Mucosa of rectum (tissue), 2 donors: Measurements from ENCODE around the gene PAAF1.

Experiments used
- H3K27ac ChIP-seq, 2 donors: one replicate each; pipeline ENCODE4 v1.7.0; 2013; ENCODE audit warnings: inconsistent platforms in 2 of 2, low read depth in 2 of 2, low read length in 2 of 2
- H3K27me3 ChIP-seq, 2 donors: one replicate each; pipeline ENCODE4 v1.7.0; 2013; ENCODE audit warnings: low read length in 2 of 2; ENCODE audit not compliant: control insufficient read depth in 2 of 2, insufficient read depth in 2 of 2
- H3K36me3 ChIP-seq, 2 donors: one replicate each; pipeline ENCODE4 v1.7.0; 2013; ENCODE audit warnings: low read length in 2 of 2; ENCODE audit not compliant: control insufficient read depth in 2 of 2, insufficient read depth in 2 of 2
- H3K4me1 ChIP-seq, 2 donors: one replicate each; pipeline ENCODE4 v1.7.0; 2013; ENCODE audit warnings: low read length in 2 of 2, mild to moderate bottlenecking in 1 of 2; ENCODE audit not compliant: control insufficient read depth in 2 of 2, insufficient read depth in 2 of 2
- H3K4me3 ChIP-seq, 2 donors: one replicate each; pipeline ENCODE4 v1.7.0; 2013; ENCODE audit warnings: low read length in 2 of 2
- H3K9ac ChIP-seq, 2 donors: one replicate each; pipeline ENCODE4 v1.7.0; 2013; ENCODE audit warnings: low read length in 2 of 2, low read depth in 1 of 2, mild to moderate bottlenecking in 1 of 2
- H3K9me3 ChIP-seq, 2 donors: one replicate each; pipeline ENCODE4 v1.7.0; 2013; ENCODE audit warnings: low read length in 2 of 2; ENCODE audit not compliant: control insufficient read depth in 2 of 2
- donor health status: healthy.
- donor health status: Normal muscosa, but diverticular disease.

Gene PAAF1

DNA sequence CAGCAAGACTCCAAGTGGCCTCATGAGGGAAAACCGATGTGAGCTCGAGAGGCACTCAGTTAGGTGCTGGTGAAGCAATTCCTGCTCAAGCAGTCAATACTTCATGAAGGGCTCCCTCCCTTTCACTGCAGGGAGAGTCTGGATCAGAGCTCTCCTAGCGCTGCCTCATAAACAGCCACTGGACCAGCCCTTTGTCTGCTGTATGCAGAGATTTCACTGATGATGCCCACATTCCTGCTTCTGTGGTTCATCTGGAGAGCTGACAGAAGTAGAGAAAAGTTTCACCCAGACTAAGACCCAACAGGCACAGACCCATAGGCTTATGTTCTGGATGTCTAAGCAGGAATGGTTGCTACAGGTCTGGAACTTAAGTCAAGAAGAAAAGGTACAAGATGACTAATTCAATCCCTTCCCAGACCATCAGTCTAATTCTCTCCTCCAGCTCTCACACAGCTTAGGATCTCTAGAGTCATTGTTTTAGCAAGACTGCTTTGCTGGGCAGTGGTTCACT, 101.8 kb downstream of the PAAF1 start:
- H3K27me3 ChIP-seq = no peaks in the 10 kb centered on the region
- no peaks in the 10 kb centered on the region for H3K9me3 ChIP-seq
- H3K36me3 ChIP-seq = peaks cover 33 to 41% of the 10 kb centered on the region in 2 donors
- H3K9ac ChIP-seq = no peak overlapping the region
- peak overlapping the region in 1 of 2 donors; percentile 99 for H3K27ac ChIP-seq
- H3K4me1 ChIP-seq = peaks cover 36 to 44% of the 10 kb centered on the region in 2 donors
- H3K4me3 ChIP-seq = no peak overlapping the region

DNA sequence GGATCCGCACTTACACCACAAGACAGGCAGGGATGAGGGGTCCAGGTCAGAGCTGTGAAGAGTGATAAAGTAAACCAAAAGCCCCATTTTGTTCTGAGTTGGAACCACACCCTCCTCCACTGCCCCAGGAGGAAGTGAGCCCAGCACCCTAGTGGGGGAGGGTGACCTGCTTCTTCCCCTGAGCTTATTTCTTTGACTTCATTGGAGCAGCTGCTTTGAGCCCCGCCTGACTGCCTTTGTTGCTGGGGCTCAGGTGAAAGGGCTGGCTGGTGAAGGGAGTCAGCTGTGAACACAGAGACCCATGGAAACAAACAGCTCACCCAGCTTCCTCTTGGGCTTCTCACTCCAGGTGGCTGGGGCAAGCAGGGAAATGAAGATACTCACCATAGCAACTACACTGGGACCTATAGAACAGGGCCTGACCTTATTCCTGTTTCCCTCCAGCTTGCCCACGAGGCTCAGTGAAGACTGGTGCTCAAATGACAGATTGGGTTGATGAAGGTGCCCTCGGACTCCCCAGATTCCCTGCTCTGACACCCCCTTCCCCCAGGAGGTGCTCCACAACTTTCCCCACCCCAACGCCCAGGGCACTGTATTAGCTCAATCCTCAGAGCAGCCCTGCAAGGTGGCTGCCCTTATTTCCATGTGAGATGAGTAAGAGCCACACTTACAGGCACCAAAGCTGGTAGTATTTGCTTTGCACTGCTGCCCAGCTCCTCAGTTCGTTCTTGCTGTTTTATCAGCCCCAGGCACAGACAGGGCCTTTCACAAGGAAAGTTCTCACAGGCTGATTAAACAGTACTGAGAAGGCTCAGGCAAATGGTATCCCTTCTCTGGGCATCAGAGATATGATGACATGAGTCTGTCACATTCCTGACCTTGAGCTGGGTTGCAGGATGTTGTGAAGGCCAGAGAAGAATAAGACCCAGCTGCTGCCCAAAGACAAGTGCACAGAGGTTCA, 103.5 kb downstream of the PAAF1 start:
- no peaks in the 10 kb centered on the region for H3K9me3 ChIP-seq
- H3K36me3 ChIP-seq = peaks cover 29 to 33% of the 10 kb centered on the region in 2 donors
- peaks cover 28 to 39% of the 10 kb centered on the region in 2 donors for H3K4me1 ChIP-seq
- peak overlapping the region; percentile 81 to 99 for H3K27ac ChIP-seq
- no peaks in the 10 kb centered on the region for H3K27me3 ChIP-seq
- H3K4me3 ChIP-seq = peak overlapping the region; percentile 35 to 95
- peak overlapping the region; percentile 61 to 77 for H3K9ac ChIP-seq
